Gastrocnemius medialis (tissue), 4 donors: ENCODE data around the gene HPF1. TPM values are rescaled to one million over a fixed set of nuclear protein-coding genes. Genes with fewer than 3 reads are reported as not detected.

Source experiments
- ATAC-seq, 2 donors: fragments of 150-250 bp; one replicate each; pipeline ENCODE4 v1.9.1; 2016
- DNase-seq, 2 donors: peaks; one replicate each; pipeline ENCODE4 v3.0.0-alpha.2; 2019
- H3K27ac ChIP-seq, 4 donors: fragments of 200-600 bp; sonication (generic); 1 replicate in 1 of 4; 2 replicates in 3 of 4; pipeline ENCODE4 v1.5.1; 2016 to 2018; ENCODE audit warnings: mild to moderate bottlenecking in 2 of 4, moderate library complexity in 1 of 4
- H3K27me3 ChIP-seq, 3 donors: fragments of 200-600 bp; sonication (generic) in 2 of 3; 1 replicate in 1 of 3; 2 replicates in 2 of 3; pipeline versions ENCODE4 v1.5.1 to v1.6.0; 2016 to 2019; ENCODE audit warnings: mild to moderate bottlenecking in 1 of 3, moderate library complexity in 1 of 3
- H3K36me3 ChIP-seq, 2 donors: fragments of 200-600 bp; sonication (generic) in 1 of 2; one replicate each; pipeline ENCODE4 v1.5.1; 2017 to 2018
- H3K4me1 ChIP-seq, 2 donors: fragments of 200-600 bp; sonication (generic) in 1 of 2; one replicate each; pipeline ENCODE4 v1.5.1; 2016 to 2017; ENCODE audit warnings: mild to moderate bottlenecking in 2 of 2
- H3K4me3 ChIP-seq, 4 donors: fragments of 200-600 bp; sonication (generic) in 3 of 4; 1 replicate in 1 of 4; 2 replicates in 3 of 4; pipeline ENCODE4 v1.5.1; 2016 to 2019; ENCODE audit warnings: mild to moderate bottlenecking in 2 of 4
- H3K9me3 ChIP-seq, 3 donors: fragments of 200-600 bp; sonication (generic) in 2 of 3; 1 replicate in 1 of 3; 2 replicates in 2 of 3; pipeline ENCODE4 v1.5.1; 2016 to 2019
- CTCF ChIP-seq, 5 experiments: fragments of 450-650 bp in 3 of 5; fragments of 200-600 bp in 2 of 5; sonication (generic) in 2 of 5; IDR thresholded peaks in 4 of 5; conservative IDR thresholded peaks in 1 of 5; 1 replicate in 4 of 5; 2 replicates in 1 of 5; pipeline ENCODE4 v1.5.1; 2016 to 2019; ENCODE audit warnings: antibody characterized with exemption in 5 of 5, mild to moderate bottlenecking in 3 of 5, moderate library complexity in 3 of 5
- POLR2A ChIP-seq, 2 donors: fragments of 450-650 bp; IDR thresholded peaks; one replicate each; pipeline ENCODE4 v1.6.1; 2017; ENCODE audit warnings: antibody characterized with exemption in 2 of 2, mild to moderate bottlenecking in 2 of 2, moderate library complexity in 2 of 2
- in situ Hi-C, 4 donors: fragments of 200-750 bp; cut with MboI; loops; one replicate each; pipeline versions ENCODE4 v1.15.0 to v1.8.0; 2017; ENCODE audit warnings: low sequenced_read_pairs in 4 of 4
- intact Hi-C: fragments of 100-400 bp; cut with DNase I; formaldehyde crosslinking; loops from one replicate; pipeline ENCODE4 v1.15.1; 2023; ENCODE audit warnings: low total_unique reads
- total RNA-seq, 4 donors: library from RNA; depleted of rRNA; stranded (reverse); fragments of >200 nt; gene quantifications; one replicate each; pipeline versions ENCODE4 v1.1.0 to v1.2.3, GENCODE V29; 2016

The HPF1 gene
- total RNA-seq, 4 donors from 2014 or later: 18.4 to 51.8 (median 28.4) TPM

DNA sequence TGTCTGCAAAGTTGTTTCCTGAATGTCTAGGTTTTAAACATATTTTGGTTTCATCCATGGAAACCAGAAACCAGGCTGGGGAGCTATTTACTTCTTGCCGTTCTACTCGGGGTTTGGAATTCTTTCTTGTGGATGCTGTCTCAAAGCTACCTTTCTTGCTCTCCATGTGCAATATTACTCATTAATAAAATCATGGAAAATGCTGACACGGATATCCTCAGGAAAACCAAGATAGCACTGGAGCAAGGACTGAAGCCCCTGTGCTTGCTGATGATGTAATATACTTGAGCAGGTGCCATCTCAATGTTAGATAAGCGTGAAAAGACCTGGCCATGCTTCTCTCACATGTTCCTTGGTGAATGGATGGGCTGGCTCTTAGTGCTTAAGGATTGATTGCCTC is 41.5 kb upstream of the HPF1 start:
- Histone ChIP-seq H3K4me1 (peaks cover 0 to 4% of the 10 kb centered on the region in 2 donors), H3K27ac (no peak overlapping the region), H3K9me3 (no peaks in the 10 kb centered on the region), H3K36me3 (no peaks in the 10 kb centered on the region), H3K4me3 (no peak overlapping the region), H3K27me3 (no peaks in the 10 kb centered on the region)
- in situ Hi-C loops (no loop called here), intact Hi-C loops (no loop called here)
- ATAC-seq (no peak), DNase-seq (no peak)
- TF ChIP-seq CTCF (IDR thresholded peaks at IDR 0.05 in 4 of 5, conservative IDR thresholded peaks at IDR 0.05 in 1 of 5) (no peak), POLR2A (IDR thresholded peaks at IDR 0.05) (no peak)

DNA sequence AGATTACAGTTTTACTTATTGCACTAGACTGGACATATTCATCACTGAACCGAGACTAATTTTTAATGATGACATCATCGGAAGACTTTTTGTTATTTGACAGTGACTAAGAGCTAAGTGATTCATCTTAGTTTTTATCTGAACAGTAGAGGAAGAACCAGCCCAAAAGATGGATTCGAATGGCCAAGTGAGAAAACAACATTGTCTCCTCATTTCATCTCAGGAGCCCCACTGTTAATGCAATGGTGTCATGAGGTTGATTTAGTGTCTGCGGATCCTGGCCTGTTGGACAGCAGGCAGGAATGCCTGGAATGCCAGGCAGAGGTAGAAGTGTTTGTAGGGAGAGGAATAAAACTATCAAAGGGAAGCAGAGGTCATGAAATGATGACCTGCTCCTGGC is 37.8 kb upstream of the HPF1 start:
- no peaks in the 10 kb centered on the region for H3K9me3 ChIP-seq
- no peak overlapping the region for H3K4me3 ChIP-seq
- in situ Hi-C loops (no loop called here), intact Hi-C loops (no loop called here)
- no peak for ATAC-seq
- H3K4me1 ChIP-seq: peaks cover 4% of the 10 kb centered on the region in 2 donors
- no peaks in the 10 kb centered on the region for H3K36me3 ChIP-seq
- TF ChIP-seq CTCF (IDR thresholded peaks at IDR 0.05 in 4 of 5, conservative IDR thresholded peaks at IDR 0.05 in 1 of 5) (no peak), POLR2A (IDR thresholded peaks at IDR 0.05) (no peak)
- no peak for DNase-seq
- peaks cover 0 to 15% (median 12%) of the 10 kb centered on the region in 3 donors for H3K27me3 ChIP-seq
- H3K27ac ChIP-seq: no peak overlapping the region

DNA sequence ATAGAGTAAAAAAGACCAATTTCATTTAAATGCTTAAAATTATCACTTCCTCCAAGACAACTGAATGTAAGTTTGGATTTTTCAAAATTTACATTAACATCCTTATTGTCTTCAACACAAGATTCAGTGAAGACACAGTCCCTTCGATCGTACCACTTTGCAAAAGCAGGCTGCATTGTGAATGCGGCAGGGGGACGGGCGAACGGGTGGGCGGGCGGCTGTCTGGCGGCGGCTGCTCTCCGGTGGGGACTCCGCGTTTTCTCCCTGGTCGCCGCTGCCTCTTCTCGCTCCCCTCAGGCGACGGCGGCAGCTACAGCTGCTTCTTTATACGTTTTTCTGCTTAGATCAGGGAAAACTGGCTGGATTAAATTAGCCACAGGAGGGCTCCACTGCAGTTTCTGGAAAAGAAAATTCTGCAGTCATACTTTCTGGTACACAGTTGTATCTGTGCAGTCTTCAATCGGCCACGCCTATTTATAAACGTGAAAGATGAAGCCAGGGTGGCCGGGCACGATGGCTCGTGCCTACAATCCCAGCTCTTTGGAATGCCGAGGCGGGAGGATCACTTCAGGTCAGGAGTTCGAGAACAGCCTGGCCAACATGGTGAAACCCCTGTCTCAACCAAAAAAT is 33.9 kb upstream of the HPF1 start:
- TF ChIP-seq POLR2A (IDR thresholded peaks at IDR 0.05) (no peak), CTCF (IDR thresholded peaks at IDR 0.05 in 4 of 5, conservative IDR thresholded peaks at IDR 0.05 in 1 of 5) (peak in 3 of 5 experiments; percentile 16 to 42 (median 42))
- Histone ChIP-seq H3K36me3 (no peaks in the 10 kb centered on the region), H3K27me3 (peaks cover 4 to 41% (median 23%) of the 10 kb centered on the region in 3 donors), H3K27ac (no peak overlapping the region), H3K4me1 (peaks cover 0 to 4% of the 10 kb centered on the region in 2 donors), H3K9me3 (no peaks in the 10 kb centered on the region), H3K4me3 (peak overlapping the region; percentile 33 to 63 (median 41))
- DNase-seq (no peak), ATAC-seq (peak; percentile 42 to 70)
- in situ Hi-C loops: no loop called here
- intact Hi-C loops: no loop called here

GRCh38 chr4:169791062-169791461 is 33.3 kb upstream of the HPF1 start:
- ATAC-seq (no peak), DNase-seq (no peak)
- Histone ChIP-seq H3K27me3 (peaks cover 4 to 44% (median 23%) of the 10 kb centered on the region in 3 donors), H3K4me1 (peaks cover 0 to 4% of the 10 kb centered on the region in 2 donors), H3K27ac (no peak overlapping the region), H3K36me3 (no peaks in the 10 kb centered on the region), H3K9me3 (no peaks in the 10 kb centered on the region), H3K4me3 (no peak overlapping the region)
- in situ Hi-C loops: no loop called here
- intact Hi-C loops: no loop called here
- no peak for TF ChIP-seq CTCF (IDR thresholded peaks at IDR 0.05 in 4 of 5, conservative IDR thresholded peaks at IDR 0.05 in 1 of 5)
